DND-41 (cell line): ENCODE data around the gene AGFG2.

Source experiments
- ATAC-seq: fragments of 200-7000 bp; cut with Tn5 transposase; 3 replicates; pipeline ENCODE4 v1.9.1; 2021; ENCODE audit warnings: low read depth; ENCODE audit not compliant: insufficient read depth
- DNase-seq: peaks from one replicate; pipeline ENCODE4 v3.0.0-alpha.2; 2020
- H2AFZ ChIP-seq: 2 replicates; pipeline ENCODE4 v1.6.0; 2012; ENCODE audit warnings: low read depth, low read length
- H3K27ac ChIP-seq: 2 replicates; pipeline ENCODE4 v1.5.1; 2012; ENCODE audit warnings: low read length, inconsistent platforms
- H3K27me3 ChIP-seq: fragments of 200-600 bp; sonication (generic); 2 replicates; pipeline ENCODE4 v1.6.0; 2012; ENCODE audit warnings: low read length, mild to moderate bottlenecking, inconsistent platforms; ENCODE audit not compliant: insufficient read depth, poor library complexity
- H3K36me3 ChIP-seq: 2 replicates; pipeline ENCODE4 v1.5.1; 2012; ENCODE audit warnings: low read length, inconsistent platforms; ENCODE audit not compliant: insufficient read depth
- H3K4me1 ChIP-seq: 2 replicates; pipeline ENCODE4 v1.5.1; 2012; ENCODE audit warnings: mild to moderate bottlenecking, low read length; ENCODE audit not compliant: insufficient read depth
- H3K4me2 ChIP-seq: 2 replicates; pipeline ENCODE4 v1.6.0; 2012; ENCODE audit warnings: mild to moderate bottlenecking, moderate library complexity, low read length, inconsistent platforms; ENCODE audit not compliant: insufficient read depth
- H3K4me3 ChIP-seq, 2 experiments: fragments of 200-600 bp in 1 of 2; shearing (Covaris generic) in 1 of 2; 2 replicates each; pipeline ENCODE4 v1.5.1; 2012 to 2016; ENCODE audit warnings: inconsistent platforms in 2 of 2, low read length in 2 of 2, mild to moderate bottlenecking in 2 of 2, low read depth in 1 of 2, moderate library complexity in 1 of 2
- H3K79me2 ChIP-seq: 2 replicates; pipeline ENCODE4 v1.6.0; 2012; ENCODE audit warnings: low read length, inconsistent platforms; ENCODE audit not compliant: insufficient read depth
- H3K9ac ChIP-seq: 2 replicates; pipeline ENCODE4 v1.6.0; 2012; ENCODE audit warnings: low read depth, mild to moderate bottlenecking, inconsistent platforms, low read length, moderate library complexity
- H3K9me3 ChIP-seq: 2 replicates; pipeline ENCODE4 v1.5.1; 2012; ENCODE audit warnings: low read length, moderate library complexity, mild to moderate bottlenecking, inconsistent platforms; ENCODE audit not compliant: insufficient read depth, severe bottlenecking
- H4K20me1 ChIP-seq: 2 replicates; pipeline ENCODE4 v1.6.0; 2012; ENCODE audit warnings: low read length; ENCODE audit not compliant: insufficient read depth
- CTCF ChIP-seq: IDR thresholded peaks from 2 replicates; pipeline ENCODE4 v1.5.1; 2012; ENCODE audit warnings: borderline replicate concordance, low read length, moderate library complexity, mild to moderate bottlenecking; ENCODE audit not compliant: poor library complexity, severe bottlenecking; ENCODE audit errors: extremely low read depth
- EZH2 ChIP-seq: IDR thresholded peaks from 3 replicates; pipeline ENCODE4 v1.6.1; 2012; ENCODE audit warnings: borderline replicate concordance, low read depth, mild to moderate bottlenecking, moderate library complexity, low read length, inconsistent platforms; ENCODE audit not compliant: severe bottlenecking

The AGFG2 gene

GRCh38 chr7:100614308-100614861 lies 75.4 kb downstream of the AGFG2 start:
- TF ChIP-seq CTCF (no peak), EZH2 (no peak)
- H2AFZ ChIP-seq = no peak overlapping the region
- DNase-seq (no peak), ATAC-seq (no peak)
- H3K9me3 ChIP-seq = no peaks in the 10 kb centered on the region
- no peak overlapping the region for H3K4me2 ChIP-seq
- no peaks in the 10 kb centered on the region for H3K27me3 ChIP-seq
- H3K9ac ChIP-seq = no peak overlapping the region
- H3K79me2 ChIP-seq = peaks cover 5% of the 10 kb centered on the region; the same call in 1 of the 2 replicates
- no peaks in the 10 kb centered on the region for H3K36me3 ChIP-seq
- H3K4me3 ChIP-seq = no peak overlapping the region
- peaks cover 24% of the 10 kb centered on the region for H3K4me1 ChIP-seq
- no peak overlapping the region for H3K27ac ChIP-seq
- H4K20me1 ChIP-seq = no peaks in the 10 kb centered on the region
